Sigmoid colon (tissue), 4 donors: ENCODE data around the gene KCNJ11.

ENCODE experiments used
- POLR2AphosphoS5 ChIP-seq, 4 donors: sonication (generic); formaldehyde crosslinking; IDR thresholded peaks; one replicate each; pipeline ENCODE4 v1.6.1; 2017; ENCODE audit warnings: antibody characterized with exemption in 4 of 4
- TF ChIP-seq, protein P1 (sequence below), 4 experiments: fragments of 450-650 bp in 3 of 4; fragments of 200-600 bp in 1 of 4; IDR thresholded peaks; one replicate each; pipeline ENCODE4 v1.5.1; 2016 to 2019; ENCODE audit warnings: antibody characterized with exemption in 4 of 4, mild to moderate bottlenecking in 3 of 4, moderate library complexity in 2 of 4

DNA sequence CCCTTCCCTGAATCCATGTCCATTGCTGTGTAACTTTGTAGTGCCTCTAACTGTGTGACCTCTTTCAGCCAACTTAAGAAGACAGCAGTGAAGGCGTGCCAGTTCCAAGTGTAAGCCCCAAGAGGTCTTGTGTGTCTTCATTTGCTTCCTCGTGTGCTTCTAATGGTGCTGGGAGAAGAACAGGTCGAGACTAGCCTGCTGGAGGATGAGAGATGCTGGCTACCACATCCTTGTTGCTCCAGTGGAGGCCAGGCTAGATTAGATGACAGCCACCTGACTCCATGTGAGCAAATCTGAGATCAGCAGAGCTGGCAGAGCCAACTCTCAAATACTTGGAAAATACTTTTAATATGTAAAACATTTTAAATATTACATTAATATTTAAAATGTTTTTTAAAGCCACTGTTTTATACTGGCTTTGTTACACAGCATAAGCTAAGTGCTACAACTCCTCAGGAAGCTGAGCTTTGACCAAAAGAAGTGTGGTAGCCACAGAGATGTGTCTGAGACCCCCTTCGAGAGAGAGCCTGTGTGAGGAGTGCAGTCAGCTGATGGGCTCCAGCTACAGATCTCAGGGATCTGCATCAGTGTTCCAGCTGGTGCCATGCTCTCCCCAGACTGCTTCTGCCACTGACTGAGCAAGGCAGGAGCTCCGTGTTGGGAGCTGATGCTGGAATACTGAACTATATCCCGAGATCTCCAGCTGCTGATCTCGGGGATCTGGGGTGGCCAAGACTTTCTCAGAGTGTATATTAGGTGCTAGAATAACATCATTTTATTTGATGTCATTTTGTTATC is 8.9 kb downstream of the KCNJ11 start:
- TF ChIP-seq, protein P1, sequence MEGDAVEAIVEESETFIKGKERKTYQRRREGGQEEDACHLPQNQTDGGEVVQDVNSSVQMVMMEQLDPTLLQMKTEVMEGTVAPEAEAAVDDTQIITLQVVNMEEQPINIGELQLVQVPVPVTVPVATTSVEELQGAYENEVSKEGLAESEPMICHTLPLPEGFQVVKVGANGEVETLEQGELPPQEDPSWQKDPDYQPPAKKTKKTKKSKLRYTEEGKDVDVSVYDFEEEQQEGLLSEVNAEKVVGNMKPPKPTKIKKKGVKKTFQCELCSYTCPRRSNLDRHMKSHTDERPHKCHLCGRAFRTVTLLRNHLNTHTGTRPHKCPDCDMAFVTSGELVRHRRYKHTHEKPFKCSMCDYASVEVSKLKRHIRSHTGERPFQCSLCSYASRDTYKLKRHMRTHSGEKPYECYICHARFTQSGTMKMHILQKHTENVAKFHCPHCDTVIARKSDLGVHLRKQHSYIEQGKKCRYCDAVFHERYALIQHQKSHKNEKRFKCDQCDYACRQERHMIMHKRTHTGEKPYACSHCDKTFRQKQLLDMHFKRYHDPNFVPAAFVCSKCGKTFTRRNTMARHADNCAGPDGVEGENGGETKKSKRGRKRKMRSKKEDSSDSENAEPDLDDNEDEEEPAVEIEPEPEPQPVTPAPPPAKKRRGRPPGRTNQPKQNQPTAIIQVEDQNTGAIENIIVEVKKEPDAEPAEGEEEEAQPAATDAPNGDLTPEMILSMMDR (IDR thresholded peaks at IDR 0.05): no peak
- TF ChIP-seq POLR2AphosphoS5 (IDR thresholded peaks at IDR 0.05): no peak
